Nucleus accumbens (tissue), 56 donors: ENCODE measurements around the gene DHPS.
"Not testable (repeated sequence)": the region's sequence is repeated elsewhere in the genome, so short reads cannot be mapped to it uniquely, and the experiment has no call there.

Experiments used
- DNase-seq, 56 donors: peaks; one replicate each; lab custom pipeline; 2025; lab: John Stamatoyannopoulos, UW

Gene DHPS

DNA sequence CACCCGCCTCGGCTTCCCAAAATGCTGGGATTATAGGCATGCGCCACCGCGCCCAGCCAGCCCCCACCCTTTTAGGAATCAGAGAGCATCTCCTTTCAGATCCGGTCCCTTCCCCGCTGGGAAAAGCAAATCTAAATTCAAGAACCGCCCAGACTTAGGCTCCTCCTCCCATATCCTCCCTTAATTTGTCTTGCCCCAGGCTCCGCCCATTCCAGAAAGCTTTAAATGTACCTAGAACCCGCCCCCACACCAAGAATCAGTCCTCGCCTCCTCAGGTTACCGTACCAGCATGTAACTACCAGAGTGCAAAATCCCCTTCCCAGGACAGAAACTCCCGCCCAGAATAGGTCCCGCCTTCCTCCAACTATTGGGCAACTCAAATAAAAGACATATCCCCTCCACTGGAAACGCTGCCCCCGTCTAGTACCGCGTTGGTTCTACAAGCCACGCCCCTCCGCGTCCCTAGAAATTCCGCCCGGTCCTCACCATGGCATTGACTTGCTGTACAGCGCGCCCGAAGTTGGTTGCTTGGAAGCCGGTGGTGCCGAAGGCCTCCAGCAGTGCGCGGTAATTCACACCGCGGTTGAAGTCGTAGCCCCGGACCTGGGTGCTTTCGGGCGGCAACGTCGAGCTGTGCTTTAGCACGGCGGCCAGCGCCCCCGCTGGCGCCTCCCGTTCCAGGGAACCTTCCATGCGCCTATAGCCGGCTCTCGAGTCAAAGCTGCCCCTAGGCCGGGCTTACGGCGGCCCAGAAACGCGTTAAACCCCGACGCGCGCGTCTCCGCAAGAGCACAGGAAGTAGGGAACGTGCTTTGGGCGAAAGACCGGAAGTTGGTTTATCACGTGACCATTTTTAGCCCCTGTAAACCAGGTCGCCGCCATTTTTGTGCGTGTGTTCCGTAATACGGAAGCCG is at the start of gene DHPS:
TSS of gene DHPS (minus strand) at position 807 of the 914 bp plus-strand sequence. CDS start at position 693, 114 bp downstream.
- peak; percentile 57 to 96 (median 82) for DNase-seq

DNA sequence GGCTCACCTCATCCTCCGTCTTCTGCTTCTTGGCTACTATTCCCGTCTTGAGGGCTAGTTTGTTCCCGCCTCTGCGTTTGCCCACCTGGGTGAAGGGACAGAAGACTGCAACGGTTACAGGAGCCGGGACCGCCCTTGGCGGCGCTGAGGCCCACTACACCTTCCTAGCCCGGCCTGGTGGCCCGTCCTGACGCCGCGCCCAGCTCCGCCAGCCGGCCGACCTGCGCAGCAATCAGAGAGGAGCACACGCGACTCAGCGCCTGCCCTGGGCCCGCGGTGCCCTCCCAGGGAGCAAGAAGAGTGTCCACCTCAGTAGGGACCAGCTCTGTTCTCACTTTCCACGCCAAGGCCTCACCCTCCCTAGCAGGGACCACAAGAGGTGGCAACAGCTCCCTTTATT is 49.7 kb upstream of the DHPS start:
- no peak for DNase-seq

GRCh38 chr19:12730064-12730463 is 48.4 kb upstream of the DHPS start:
- DNase-seq: no peak

GRCh38 chr19:12727745-12728433 is 46.2 kb upstream of the DHPS start:
- DNase-seq: no peak

DNA sequence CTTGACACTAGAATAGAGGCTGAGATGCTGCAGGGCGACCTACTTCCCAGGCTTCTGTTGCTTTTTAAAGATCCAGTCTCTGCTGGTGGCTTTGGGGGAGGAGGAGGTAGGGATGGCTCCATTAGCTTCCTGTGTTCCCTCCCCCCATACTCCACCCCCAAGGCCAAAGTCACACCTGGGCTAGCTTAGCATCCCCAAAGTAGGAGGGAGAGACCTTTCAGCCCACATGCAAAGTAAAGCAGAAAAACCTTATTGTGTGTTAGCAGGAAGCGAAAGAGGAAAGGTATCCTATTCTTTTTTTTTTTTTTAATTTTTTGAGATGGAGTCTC is 45.3 kb upstream of the DHPS start:
- DNase-seq: no peak

DNA sequence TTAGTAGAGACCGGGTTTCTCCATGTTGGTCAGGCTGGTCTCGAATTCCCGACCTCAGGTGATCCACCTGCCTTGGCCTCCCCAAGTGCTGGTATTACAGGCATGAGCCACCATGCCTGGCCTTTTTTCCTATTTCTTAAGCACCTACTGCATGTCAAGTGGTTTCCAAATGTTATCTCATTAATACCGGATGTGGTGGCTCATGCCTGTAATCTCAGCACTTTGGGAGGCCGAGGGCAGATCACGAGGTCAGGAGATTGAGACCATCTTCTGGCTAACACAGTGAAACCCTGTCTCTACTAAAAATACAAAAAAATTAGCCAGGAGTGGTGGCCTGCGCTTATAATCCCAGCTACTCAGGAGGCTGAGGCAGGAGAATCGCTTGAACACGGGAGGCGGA is 43.9 kb upstream of the DHPS start:
- not testable (repeated sequence) for DNase-seq

GRCh38 chr19:12723641-12724426 is 42.2 kb upstream of the DHPS start, which contains the start of gene TNPO2:
TSS of gene TNPO2 (minus strand) at chr19:12723932. CDS start at chr19:12720977, 2,955 bp downstream.
- DNase-seq: peak in 48 of 56 donors; percentile 9 to 72 (median 44)

DNA sequence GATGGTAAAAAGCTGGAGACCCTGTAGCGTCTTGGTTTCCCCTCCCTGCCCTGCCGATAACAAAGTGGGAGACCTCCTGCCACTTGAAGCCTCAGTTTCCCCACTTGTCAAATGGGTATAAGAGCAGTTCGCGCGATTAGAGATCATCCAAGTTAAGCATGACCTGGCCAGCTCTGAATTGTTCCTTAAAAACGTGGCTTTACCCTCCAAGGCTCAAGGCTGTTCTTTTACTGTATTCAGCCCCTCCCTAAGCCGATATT is 41.6 kb upstream of the DHPS start:
- DNase-seq: no peak

GRCh38 chr19:12722566-12723380 is 41.1 kb upstream of the DHPS start:
- DNase-seq: peak in 55 of 56 donors; percentile 76 to 99 (median 92)

DNA sequence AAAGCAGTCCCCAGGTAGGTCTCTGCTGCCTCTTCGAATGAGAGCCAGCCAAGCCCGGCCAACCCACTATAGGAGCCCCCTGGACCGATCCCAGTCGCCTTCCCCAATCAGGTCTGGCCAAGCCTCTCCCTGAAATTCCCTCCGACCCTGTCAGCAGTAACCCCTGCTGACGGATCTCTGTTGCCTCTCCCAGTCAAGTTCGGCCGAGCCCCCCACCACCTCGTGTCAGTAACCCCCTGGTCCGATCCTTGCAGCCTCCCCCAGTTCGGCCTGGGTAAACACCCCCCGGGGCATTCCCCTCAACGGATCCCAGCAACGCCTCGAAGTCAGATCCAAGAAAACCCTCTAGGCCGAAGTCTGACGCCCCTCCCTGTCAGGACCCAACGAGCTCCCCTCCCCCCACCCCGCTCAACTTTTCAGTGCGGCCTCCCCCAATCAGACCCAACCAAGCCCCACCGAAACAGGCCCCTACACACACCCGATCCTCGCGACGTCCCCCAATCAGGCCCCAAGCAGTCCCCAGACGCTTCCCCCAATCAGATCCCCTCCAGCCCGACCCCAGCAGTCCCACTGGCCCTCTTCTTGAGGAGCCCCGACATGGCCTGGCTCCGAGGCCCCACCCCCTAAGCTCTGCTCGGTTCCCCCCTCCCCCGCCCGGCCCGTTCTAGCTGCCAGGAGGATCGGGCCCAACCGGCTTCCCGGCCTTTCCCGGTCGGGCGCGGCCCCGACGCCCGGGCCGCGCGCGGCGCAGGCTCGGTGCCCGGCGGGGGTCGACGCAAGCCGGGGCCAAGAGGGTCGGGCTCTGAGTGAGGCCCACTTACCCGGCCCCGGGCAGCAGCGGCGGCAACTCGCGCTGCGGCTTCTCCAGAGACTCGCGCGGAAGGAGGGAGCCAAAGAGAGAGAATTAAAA is 40.2 kb upstream of the DHPS start:
- DNase-seq: peak in 51 of 56 donors; percentile 1 to 77 (median 58)

GRCh38 chr19:12720851-12721655 is 39.4 kb upstream of the DHPS start:
- DNase-seq: peak in 18 of 56 donors; percentile 3 to 55 (median 29)

- DNase-seq: no peak
Measured at GRCh38 chr19:12720296-12720695, 38.6 kb upstream of the DHPS start.

GRCh38 chr19:12715929-12716328 is 34.2 kb upstream of the DHPS start:
- no peak for DNase-seq

DNA sequence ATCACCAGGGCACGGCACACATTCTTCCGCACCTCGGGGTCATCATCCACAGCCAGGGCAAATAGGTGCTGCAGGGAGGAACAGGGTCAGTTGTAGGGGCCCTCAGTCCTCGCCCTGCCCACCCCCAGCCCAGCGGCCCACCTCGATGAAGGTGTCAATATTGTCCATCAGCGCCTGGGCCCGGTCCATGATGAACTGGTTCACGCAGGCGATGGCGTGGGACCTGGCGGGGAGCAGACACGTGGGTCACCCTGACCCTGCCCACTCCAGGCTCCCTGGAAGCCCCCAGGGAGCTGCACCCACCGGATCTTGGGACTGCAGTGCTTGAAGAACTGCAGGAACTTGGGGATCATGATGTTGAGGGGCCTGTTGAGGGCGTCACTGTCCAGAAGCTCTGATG is 33.4 kb upstream of the DHPS start:
- DNase-seq: no peak

DNA sequence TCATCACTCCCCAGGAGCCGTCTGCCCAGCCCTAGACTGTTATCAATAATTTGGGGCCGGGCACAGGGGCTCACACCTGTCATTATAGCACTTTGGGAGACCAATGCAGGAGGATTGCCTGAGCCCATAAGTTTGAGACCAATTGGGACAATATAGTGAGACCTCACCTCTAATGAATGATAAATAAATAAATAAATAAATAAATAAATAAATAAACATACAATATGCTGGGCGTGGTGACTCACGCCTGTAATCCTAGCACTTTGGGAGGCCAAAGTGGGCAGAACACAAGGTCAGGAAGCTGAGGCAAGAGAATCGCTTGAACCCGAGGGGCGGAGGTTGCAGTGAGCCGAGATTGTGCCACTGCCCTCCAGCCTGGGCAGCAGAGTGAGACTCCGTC is 31.6 kb upstream of the DHPS start:
- not testable (repeated sequence) for DNase-seq

DNA sequence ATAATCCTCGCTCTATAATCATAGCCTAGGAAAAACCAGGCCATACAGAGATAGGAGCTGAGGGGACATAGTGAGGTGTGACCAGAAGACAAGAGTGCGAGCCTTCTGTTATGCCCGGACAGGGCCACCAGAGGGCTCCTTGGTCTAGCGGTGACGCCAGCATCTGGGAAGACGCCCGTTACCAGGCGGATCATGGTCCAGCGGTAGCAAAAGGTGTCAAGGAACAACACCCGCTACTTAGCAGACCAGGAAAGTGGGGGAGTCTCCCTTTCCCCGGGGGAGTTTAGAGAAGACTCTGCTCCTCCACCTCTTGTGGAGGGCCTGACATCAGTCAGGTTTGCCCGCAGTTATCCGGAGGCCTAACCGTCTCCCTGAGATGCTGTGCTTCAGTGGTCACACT is 30.4 kb upstream of the DHPS start:
- DNase-seq: peak in 1 of 56 donors; percentile 41

DNA sequence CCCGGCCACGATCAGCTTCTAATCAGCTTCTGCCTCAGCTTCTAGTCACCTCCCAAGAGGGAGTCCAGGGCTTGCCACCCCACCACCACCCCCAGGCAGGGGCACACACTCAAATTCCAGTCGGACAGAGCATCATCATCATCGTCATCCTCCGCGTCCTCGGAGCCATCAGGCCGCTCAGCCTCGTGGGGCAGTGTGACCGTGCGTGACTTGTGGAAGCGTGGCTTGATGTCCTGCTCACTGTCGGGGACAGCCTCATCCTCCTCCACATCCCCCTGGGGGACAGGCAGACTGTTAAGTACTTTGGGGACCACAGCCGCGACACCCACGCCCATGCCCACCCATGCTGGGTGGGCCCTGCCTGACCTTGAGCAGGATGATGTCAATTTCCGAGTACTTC is 29.5 kb upstream of the DHPS start:
- no peak for DNase-seq

DNA sequence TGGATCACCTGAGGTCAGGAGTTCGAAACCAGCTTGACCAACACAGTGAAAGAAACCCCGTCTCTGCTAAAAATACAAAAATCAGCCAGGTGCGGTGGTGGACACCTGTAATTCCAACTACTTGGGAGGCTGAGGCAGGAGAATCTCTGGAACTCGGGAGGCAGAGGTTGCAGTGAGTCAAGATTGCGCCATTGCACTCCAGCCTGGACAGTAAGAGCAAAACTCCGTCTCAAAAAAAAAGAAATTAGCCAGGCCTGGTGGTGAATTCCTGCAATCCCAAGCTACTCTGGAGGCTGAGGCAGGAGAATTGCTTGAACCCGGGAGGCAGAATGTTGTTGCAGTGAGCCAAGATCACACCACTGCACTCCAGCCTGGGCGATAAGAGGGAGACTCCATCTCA is 27.0 kb upstream of the DHPS start:
- DNase-seq: no peak
